GM10248 (cell line): ENCODE results near the gene TNIK.

Experiments
- CTCF ChIA-PET: fragments of 300-600 bp; sonication (Branson Sonifier 250); formaldehyde crosslinking; extraction: SDS; loops from one replicate; lab custom pipeline; 2021; ENCODE audit warnings: antibody characterized with exemption; lab: Yijun Ruan, JAX
- POLR2A ChIA-PET: fragments of 350-650 bp; sonication (Branson Sonifier 250); formaldehyde crosslinking; extraction: SDS; loops from one replicate; lab custom pipeline; 2020; ENCODE audit warnings: antibody characterized with exemption; lab: Yijun Ruan, JAX
- DNase-seq: peaks from one replicate; pipeline ENCODE4 v3.0.0; 2012; ENCODE audit errors: extremely low spot score
- CTCF ChIP-seq: IDR thresholded peaks from 2 replicates; pipeline ENCODE4 v1.5.1; 2012; ENCODE audit warnings: mild to moderate bottlenecking, low read depth; ENCODE audit errors: extremely low read depth, missing control alignments, control extremely low read depth

The TNIK gene

GRCh38 chr3:171225708-171226107 is 234.5 kb downstream of the TNIK start:
- no peak for DNase-seq
- ChIA-PET CTCF (interaction anchor here (1.3 to 2.6 kb wide), 5 partner anchors 8 to 341 kb away, joined by 3 to 7 read pairs (median 5); no protein-coding TSS in a partner anchor), POLR2A (no interaction called here)
- no peak for TF ChIP-seq CTCF

- POLR2A ChIA-PET, result no interaction called here
- CTCF ChIA-PET, result interaction anchor here (1.3 to 2.6 kb wide), 6 partner anchors 8 to 342 kb away, joined by 3 to 7 read pairs (median 6); no protein-coding TSS in a partner anchor
- no peak for DNase-seq
- TF ChIP-seq CTCF, result no peak
Observed at GRCh38 chr3:171225165-171225564, 235.0 kb downstream of the TNIK start.

- ChIA-PET CTCF (interaction anchor here (1.0 to 1.6 kb wide), 7 partner anchors 10 to 276 kb away, joined by 3 to 4 read pairs (median 3); no protein-coding TSS in a partner anchor), POLR2A (no interaction called here)
- DNase-seq, result no peak
- TF ChIP-seq CTCF, result no peak
Observed at GRCh38 chr3:171223396-171223795, 236.8 kb downstream of the TNIK start.

GRCh38 chr3:171222995-171223394 is 237.2 kb downstream of the TNIK start:
- no peak for TF ChIP-seq CTCF

GRCh38 chr3:171221597-171221996 is 238.6 kb downstream of the TNIK start:
- ChIA-PET POLR2A (no interaction called here), CTCF (interaction anchor here (0.9 to 2.8 kb wide), 7 partner anchors 9 to 74 kb away, joined by 3 to 9 read pairs (median 3); no protein-coding TSS in a partner anchor)
- TF ChIP-seq CTCF, result no peak
- no peak for DNase-seq

More at GRCh38 chr3:171222995-171223394, 237.2 kb downstream of the TNIK start:
- CTCF ChIA-PET, result interaction anchor here (1.2 to 1.6 kb wide), 5 partner anchors 12 to 24 kb away, joined by 3 to 4 read pairs (median 3); no protein-coding TSS in a partner anchor
- no peak for DNase-seq
- POLR2A ChIA-PET, result no interaction called here

- CTCF ChIA-PET, result interaction anchor here (0.9 to 2.8 kb wide), 7 partner anchors 9 to 74 kb away, joined by 3 to 9 read pairs (median 3); no protein-coding TSS in a partner anchor
- no peak for DNase-seq
- no peak for TF ChIP-seq CTCF
- POLR2A ChIA-PET, result interaction anchor here (0.5 kb wide), 1 partner anchor 218 kb away, joined by 3 read pairs; no protein-coding TSS in a partner anchor
Observed at GRCh38 chr3:171221104-171221503, 239.1 kb downstream of the TNIK start.
